H1 (cell line): Measurements from ENCODE around the gene UBAC1. TPM values are rescaled to one million over a fixed set of nuclear protein-coding genes. Genes with fewer than 3 reads are reported as not detected.

ENCODE experiments used
- CTCF ChIA-PET: fragments of 300-600 bp; sonication (Branson Sonifier 250); formaldehyde crosslinking; loops from one replicate; lab custom pipeline; 2021; ENCODE audit not compliant: partially characterized antibody; lab: Charles Lee
- POLR2A ChIA-PET: fragments of 300-600 bp; sonication (Branson Sonifier 250); formaldehyde crosslinking; loops from one replicate; lab custom pipeline; 2021; ENCODE audit warnings: inconsistent platforms; ENCODE audit not compliant: partially characterized antibody; lab: Charles Lee
- DNase-seq, 2 experiments: peaks; one replicate each; pipeline versions ENCODE4 v3.0.0 to v3.0.0-alpha.2; 2010 to 2022; ENCODE audit warnings: low spot score in 2 of 2, low read depth in 1 of 2, mixed read lengths in 1 of 2
- FAIRE-seq: peaks from 2 replicates; lab custom pipeline; 2011; peaks lifted over from hg19 to GRCh38; lab: Jason Lieb, UNC
- H2AFZ ChIP-seq: 2 replicates; pipeline ENCODE4 v1.8.1; 2012; ENCODE audit warnings: low read length, inconsistent platforms
- H2AK5ac ChIP-seq: 2 replicates; pipeline ENCODE4 v1.6.1; 2013; ENCODE audit warnings: low read depth, low read length
- H2BK120ac ChIP-seq: replicated peaks from 2 replicates; pipeline ENCODE3; 2013; ENCODE audit warnings: low read depth, low read length, inconsistent platforms
- H2BK12ac ChIP-seq: 2 replicates; pipeline ENCODE4 v1.6.1; 2013; ENCODE audit warnings: low read depth, low read length
- H2BK15ac ChIP-seq: 2 replicates; pipeline ENCODE4 v1.6.1; 2013; ENCODE audit warnings: low read length
- H2BK20ac ChIP-seq: 2 replicates; pipeline ENCODE4 v1.6.1; 2013; ENCODE audit warnings: low read length
- H2BK5ac ChIP-seq: 2 replicates; pipeline ENCODE4 v1.6.1; 2013; ENCODE audit warnings: low read depth, low read length
- H3K14ac ChIP-seq: 2 replicates; pipeline ENCODE4 v1.6.1; 2013; ENCODE audit warnings: inconsistent platforms; ENCODE audit not compliant: insufficient read length
- H3K18ac ChIP-seq: 2 replicates; pipeline ENCODE4 v1.6.1; 2013; ENCODE audit warnings: low read length; ENCODE audit errors: extremely low read depth
- H3K23ac ChIP-seq: 2 replicates; pipeline ENCODE4 v1.6.1; 2013; ENCODE audit warnings: inconsistent platforms; ENCODE audit not compliant: insufficient read length
- H3K23me2 ChIP-seq: 2 replicates; pipeline ENCODE4 v1.6.1; 2013; ENCODE audit warnings: low read depth, low read length
- H3K27ac ChIP-seq: 2 replicates; pipeline ENCODE4 v1.6.1; 2011; ENCODE audit warnings: low read depth, low read length, inconsistent platforms
- H3K27me3 ChIP-seq, 4 experiments: replicated peaks in 1 of 4; 1 replicate in 1 of 4; 2 replicates in 3 of 4; pipeline versions ENCODE4 v1.6.1 to v1.8.1; 2011 to 2013; ENCODE audit warnings: low read length in 3 of 4, mild to moderate bottlenecking in 3 of 4, inconsistent platforms in 2 of 4, mixed read lengths in 2 of 4, moderate library complexity in 1 of 4; ENCODE audit not compliant: control insufficient read depth in 3 of 4, insufficient read depth in 3 of 4; ENCODE audit errors: extremely low read depth in 1 of 4
- H3K36me3 ChIP-seq, 4 experiments: 2 replicates each; pipeline versions ENCODE4 v1.6.1 to v1.8.1; 2011 to 2013; ENCODE audit warnings: mild to moderate bottlenecking in 4 of 4, low read length in 3 of 4, moderate library complexity in 2 of 4, control low read depth in 1 of 4, inconsistent platforms in 1 of 4; ENCODE audit not compliant: insufficient read depth in 4 of 4, control insufficient read depth in 2 of 4
- H3K4ac ChIP-seq: replicated peaks from 2 replicates; pipeline ENCODE3; 2013; ENCODE audit warnings: low read length, low read depth, mixed read lengths, inconsistent platforms; ENCODE audit not compliant: insufficient read length
- H3K4me1 ChIP-seq, 4 experiments: replicated peaks in 1 of 4; 1 replicate in 1 of 4; 2 replicates in 3 of 4; pipeline versions ENCODE4 v1.6.1 to v1.8.1; 2011 to 2013; ENCODE audit warnings: low read length in 3 of 4, inconsistent platforms in 2 of 4, mixed read lengths in 1 of 4; ENCODE audit not compliant: insufficient read depth in 4 of 4, control insufficient read depth in 3 of 4
- H3K4me2 ChIP-seq, 2 experiments: 2 replicates each; pipeline versions ENCODE4 v1.6.1 to v1.8.1; 2011 to 2013; ENCODE audit warnings: low read depth in 2 of 2, low read length in 2 of 2, control low read depth in 1 of 2, inconsistent platforms in 1 of 2, mild to moderate bottlenecking in 1 of 2; ENCODE audit not compliant: insufficient read depth in 1 of 2
- H3K4me3 ChIP-seq, 4 experiments: fragments of 200-600, 300-600 bp in 1 of 4; sonication (generic), shearing (Covaris generic), sonication (Bioruptor Twin) in 1 of 4; 2 replicates each; pipeline versions ENCODE4 v1.5.1 to v1.8.1; 2011 to 2016; ENCODE audit warnings: low read length in 4 of 4, low read depth in 3 of 4, control low read depth in 2 of 4, inconsistent platforms in 2 of 4, mild to moderate bottlenecking in 2 of 4, mixed read lengths in 1 of 4, moderate library complexity in 1 of 4; ENCODE audit not compliant: insufficient read depth in 2 of 4; ENCODE audit errors: extremely low read depth in 1 of 4
- H3K56ac ChIP-seq: replicated peaks from 2 replicates; pipeline ENCODE3; 2013; ENCODE audit warnings: low read depth, mild to moderate bottlenecking, mixed read lengths, low read length, inconsistent platforms; ENCODE audit not compliant: insufficient read length
- H3K79me1 ChIP-seq: 2 replicates; pipeline ENCODE4 v1.6.1; 2013; ENCODE audit warnings: low read depth, low read length, control low read depth
- H3K79me2 ChIP-seq, 2 experiments: 2 replicates each; pipeline versions ENCODE4 v1.6.1 to v1.8.1; 2012 to 2013; ENCODE audit warnings: low read length in 2 of 2, mild to moderate bottlenecking in 2 of 2, inconsistent platforms in 1 of 2; ENCODE audit not compliant: insufficient read depth in 2 of 2, control insufficient read depth in 1 of 2
- H3K9ac ChIP-seq, 4 experiments: replicated peaks in 1 of 4; 1 replicate in 1 of 4; 2 replicates in 3 of 4; pipeline versions ENCODE4 v1.6.1 to v1.8.1; 2011 to 2013; ENCODE audit warnings: low read depth in 3 of 4, low read length in 3 of 4, control low read depth in 2 of 4, mild to moderate bottlenecking in 2 of 4, moderate library complexity in 2 of 4, inconsistent platforms in 1 of 4; ENCODE audit errors: extremely low read depth in 1 of 4
- H3K9me3 ChIP-seq, 2 experiments: 2 replicates each; pipeline versions ENCODE4 v1.6.1 to v1.8.1; 2012 to 2013; ENCODE audit warnings: mild to moderate bottlenecking in 2 of 2, moderate library complexity in 2 of 2, control low read depth in 1 of 2, inconsistent platforms in 1 of 2, low read depth in 1 of 2, low read length in 1 of 2, mixed read lengths in 1 of 2; ENCODE audit not compliant: insufficient read depth in 2 of 2
- H4K20me1 ChIP-seq, 2 experiments: replicated peaks in 1 of 2; 2 replicates each; pipeline versions ENCODE3 to v1.8.1; 2011 to 2013; ENCODE audit warnings: inconsistent platforms in 2 of 2, low read length in 2 of 2, mild to moderate bottlenecking in 1 of 2; ENCODE audit not compliant: insufficient read depth in 2 of 2, control insufficient read depth in 1 of 2
- H4K5ac ChIP-seq: 2 replicates; pipeline ENCODE4 v1.6.1; 2013; ENCODE audit warnings: low read length, low read depth, mixed read lengths, inconsistent platforms; ENCODE audit not compliant: insufficient read length
- H4K8ac ChIP-seq: 2 replicates; pipeline ENCODE4 v1.8.0; 2013; ENCODE audit warnings: mild to moderate bottlenecking, moderate library complexity, low read length, inconsistent platforms; ENCODE audit not compliant: insufficient read depth; ENCODE audit errors: extremely low read depth
- H4K91ac ChIP-seq: replicated peaks from 2 replicates; pipeline ENCODE3; 2013; ENCODE audit warnings: low read length, mixed read lengths, inconsistent platforms; ENCODE audit not compliant: insufficient read length
- ATF3 ChIP-seq: IDR thresholded peaks from 2 replicates; pipeline ENCODE4 v1.6.1; 2011; ENCODE audit warnings: low read depth, mild to moderate bottlenecking, low read length; ENCODE audit not compliant: insufficient read depth
- EP300 ChIP-seq, 2 experiments: IDR thresholded peaks; 1 replicate in 1 of 2; 2 replicates in 1 of 2; pipeline ENCODE4 v1.6.1; 2011 to 2012; ENCODE audit warnings: low read depth in 2 of 2, low read length in 2 of 2, mild to moderate bottlenecking in 2 of 2, borderline replicate concordance in 1 of 2, inconsistent platforms in 1 of 2, moderate library complexity in 1 of 2
- GABPA ChIP-seq: IDR thresholded peaks from 2 replicates; pipeline ENCODE4 v1.6.1; 2011; ENCODE audit warnings: mild to moderate bottlenecking, low read length, moderate library complexity, borderline replicate concordance; ENCODE audit not compliant: insufficient read depth
- GTF2F1 ChIP-seq: IDR thresholded peaks from 2 replicates; pipeline ENCODE4 v1.6.1; 2012; ENCODE audit warnings: low read depth, low read length, improper control_type of control experiment, borderline replicate concordance
- HDAC6 ChIP-seq: IDR thresholded peaks from one replicate; pipeline ENCODE4 v1.7.1; 2012; ENCODE audit warnings: low read depth, mild to moderate bottlenecking, inconsistent platforms, low read length, moderate library complexity
- JUN ChIP-seq: IDR thresholded peaks from 2 replicates; pipeline ENCODE4 v1.6.1; 2011; ENCODE audit warnings: low read depth, mild to moderate bottlenecking, improper control_type of control experiment, low read length
- KDM1A ChIP-seq: fragments of 200-600, 300-600 bp; sonication (generic); IDR thresholded peaks from 2 replicates; pipeline ENCODE4 v1.7.1; 2016; ENCODE audit warnings: mild to moderate bottlenecking, low read length, borderline replicate concordance
- KDM5A ChIP-seq: fragments of 200-600 bp; IDR thresholded peaks from 2 replicates; pipeline ENCODE4 v1.7.1; 2012; ENCODE audit warnings: mild to moderate bottlenecking, low read length, inconsistent platforms, mixed read lengths
- POLR2A ChIP-seq, 2 experiments: IDR thresholded peaks; 1 replicate in 1 of 2; 2 replicates in 1 of 2; pipeline ENCODE4 v1.6.1; 2011; ENCODE audit warnings: low read depth in 2 of 2, low read length in 2 of 2, mild to moderate bottlenecking in 2 of 2; ENCODE audit errors: control extremely low read depth in 1 of 2
- RBBP5 ChIP-seq: IDR thresholded peaks from 2 replicates; pipeline ENCODE4 v1.7.1; 2012; ENCODE audit warnings: low read depth, mild to moderate bottlenecking, inconsistent platforms, low read length, moderate library complexity, borderline replicate concordance
- RFX5 ChIP-seq: IDR thresholded peaks from 2 replicates; pipeline ENCODE4 v1.6.1; 2011; ENCODE audit warnings: low read depth, low read length, improper control_type of control experiment, borderline replicate concordance
- SRF ChIP-seq: IDR thresholded peaks from 2 replicates; pipeline ENCODE4 v1.6.1; 2011; ENCODE audit warnings: mild to moderate bottlenecking, low read depth, low read length, moderate library complexity
- TCF12 ChIP-seq: IDR thresholded peaks from 2 replicates; pipeline ENCODE4 v1.6.1; 2011; ENCODE audit warnings: low read depth, mild to moderate bottlenecking, low read length
- TEAD4 ChIP-seq: IDR thresholded peaks from 2 replicates; pipeline ENCODE4 v1.6.1; 2012; ENCODE audit warnings: low read depth, low read length, inconsistent platforms, mixed read lengths
- WGBS, 2 experiments: shearing (Covaris generic) in 1 of 2; methylation state at CpG; one replicate each; pipeline versions ENCODE4 v1.1.6 to v1.1.7; 2013 to 2015; ENCODE audit warnings: low lambda C conversion rate in 2 of 2, mixed read lengths in 2 of 2, inconsistent platforms in 1 of 2, low coverage in 1 of 2, missing lambda C conversion rate in 1 of 2; ENCODE audit not compliant: insufficient replicate concordance in 2 of 2, insufficient coverage in 1 of 2, insufficient read length in 1 of 2; ENCODE audit errors: extremely low coverage in 1 of 2, missing lambda C conversion rate in 1 of 2; 5-methylcytosine and 5-hydroxymethylcytosine counted together
- polyA plus RNA-seq, 7 experiments: library from polyadenylated mRNA; depleted of rRNA in 3 of 7; stranded (reverse) in 5 of 7; unstranded in 2 of 7; fragments of >200 nt in 5 of 7; fragments of 200-250 nt in 2 of 7; gene quantifications; 1 replicate in 5 of 7; 2 replicates in 1 of 7; 4 replicates in 1 of 7; pipeline versions ENCODE4 v1.2.1 to v1.2.3, GENCODE V29; 2011 to 2013; ENCODE audit warnings: missing spikeins in 2 of 7, mixed read lengths in 2 of 7
- total RNA-seq: library from RNA; stranded (reverse); fragmentation: NEBNext Ultra II Directional; extraction: Animal tissue kit (Norgen Biotek cat#: 25700); gene quantifications from 2 replicates; pipeline ENCODE4 v1.2.1, GENCODE V29; 2021

UBAC1 gene
- total and polyA plus RNA-seq, 2 of the 8 experiments (the other 6 are each of a cell fraction or from before 2014, with no cell fraction given), result 59.3 to 85.2 TPM

- H3K79me1 ChIP-seq, result no peaks in the 10 kb centered on the region
- DNase-seq, result peak; percentile 68 to 98
- no peak overlapping the region for H4K91ac ChIP-seq
- CTCF ChIA-PET, result no interaction called here
- no peak overlapping the region for H2BK20ac ChIP-seq
- H3K23me2 ChIP-seq, result no peaks in the 10 kb centered on the region; the same call in 1 of the 2 replicates
- no peak overlapping the region for H2BK5ac ChIP-seq
- H3K4me2 ChIP-seq, result no peak overlapping the region
- H3K14ac ChIP-seq, result no peak overlapping the region
- no peak overlapping the region for H2AFZ ChIP-seq
- peaks cover 0 to 8% (median 5%) of the 10 kb centered on the region in 4 experiments; a peak in 6 of 7 replicates for H3K4me1 ChIP-seq
- H3K4ac ChIP-seq, result no peak overlapping the region
- WGBS, 2 experiments, result 24% methylated on average over 13 of the region's 13 CpGs; no CpG with 5 or more reads in 1 of the 2 experiments
- no peak overlapping the region for H3K27ac ChIP-seq
- no peak overlapping the region for H3K56ac ChIP-seq
- H3K18ac ChIP-seq, result no peak overlapping the region
- POLR2A ChIA-PET, result no interaction called here
- no peaks in the 10 kb centered on the region for H3K9me3 ChIP-seq
- no peak overlapping the region for H4K5ac ChIP-seq
- H3K9ac ChIP-seq, result no peak overlapping the region
- H3K4me3 ChIP-seq, result no peak overlapping the region
- no peaks in the 10 kb centered on the region for H3K27me3 ChIP-seq
- H2BK15ac ChIP-seq, result no peak overlapping the region
- FAIRE-seq, result peak; percentile 57
- H2AK5ac ChIP-seq, result no peak overlapping the region
- peak overlapping the region; percentile 36; the same call in 1 of the 2 replicates for H4K8ac ChIP-seq
- no peak overlapping the region for H3K23ac ChIP-seq
- no peak overlapping the region for H2BK12ac ChIP-seq
- H2BK120ac ChIP-seq, result no peak overlapping the region
- peaks cover 0 to 9% of the 10 kb centered on the region in 2 experiments for H4K20me1 ChIP-seq
- H3K79me2 ChIP-seq, result no peaks in the 10 kb centered on the region
- H3K36me3 ChIP-seq, result no peaks in the 10 kb centered on the region
- TF ChIP-seq POLR2A (IDR thresholded peaks at IDR 0.05; ENCODE audit: control extremely low read depth in 1 of 2, low read depth in 2 of 2, low read length in 2 of 2), result no peak
- TF ChIP-seq ATF3, result no peak
- TF ChIP-seq KDM5A, result no peak
- no peak for TF ChIP-seq RFX5
- no peak for TF ChIP-seq JUN
- TF ChIP-seq GTF2F1, result no peak
- TF ChIP-seq HDAC6, result no peak
- no peak for TF ChIP-seq SRF
- TF ChIP-seq EP300 (IDR thresholded peaks at IDR 0.05; ENCODE audit: borderline replicate concordance in 1 of 2, low read depth in 2 of 2, low read length in 2 of 2), result no peak
- TF ChIP-seq RBBP5, result no peak
- TF ChIP-seq TEAD4, result peak; percentile 70; the same call in 1 of the 2 replicates
- peak; percentile 100 for TF ChIP-seq TCF12
- TF ChIP-seq GABPA, result peak; percentile 77; the same call in 1 of the 2 replicates
- no peak for TF ChIP-seq KDM1A
Observed at GRCh38 chr9:135971892-135972291, 10.7 kb upstream of the UBAC1 start.
